ENCODE results near the gene ACSS1.

ACSS1 gene

DNA sequence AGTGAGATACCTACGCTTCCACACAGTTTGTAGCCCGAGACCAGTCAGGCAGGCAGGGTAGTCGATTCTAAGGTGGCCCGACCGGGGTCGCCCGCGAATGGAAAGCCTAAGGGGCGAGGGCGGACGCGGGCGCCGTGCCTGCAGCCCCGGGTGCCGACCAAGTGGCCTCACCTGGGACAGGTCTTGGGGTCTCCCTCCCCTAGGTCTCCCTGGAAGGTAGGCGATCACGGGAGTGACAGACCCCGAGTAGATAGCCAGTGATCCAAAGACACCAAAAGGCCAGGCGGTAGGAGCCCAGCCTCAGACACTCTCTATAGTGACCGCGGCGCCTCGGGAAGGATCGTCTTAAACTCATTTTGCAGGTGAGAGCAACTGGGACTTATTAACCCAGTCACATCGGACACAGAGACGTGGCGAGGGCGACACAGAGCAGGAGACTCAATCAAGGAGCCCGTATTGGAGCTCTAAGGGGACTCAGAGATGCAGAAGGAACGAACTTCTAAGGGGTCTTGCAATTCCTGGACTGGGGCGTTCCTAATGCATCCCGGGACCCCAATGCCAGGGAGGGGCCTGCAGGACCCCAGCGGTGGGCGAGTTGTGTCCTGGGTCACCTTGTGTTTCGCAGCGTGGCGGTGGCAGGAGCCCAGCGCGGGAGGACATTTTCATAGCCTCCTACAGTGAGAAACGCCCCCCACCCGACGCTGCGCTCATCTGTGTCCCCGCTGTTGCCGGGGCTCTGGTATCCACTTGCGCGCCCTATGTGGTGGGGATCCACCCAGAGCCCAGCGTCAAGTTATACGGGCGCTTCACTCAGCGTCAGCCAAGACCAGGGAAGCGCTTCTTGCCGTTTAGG, 26.1 kb upstream of the ACSS1 start:
- TF ChIP-seq, protein P1, sequence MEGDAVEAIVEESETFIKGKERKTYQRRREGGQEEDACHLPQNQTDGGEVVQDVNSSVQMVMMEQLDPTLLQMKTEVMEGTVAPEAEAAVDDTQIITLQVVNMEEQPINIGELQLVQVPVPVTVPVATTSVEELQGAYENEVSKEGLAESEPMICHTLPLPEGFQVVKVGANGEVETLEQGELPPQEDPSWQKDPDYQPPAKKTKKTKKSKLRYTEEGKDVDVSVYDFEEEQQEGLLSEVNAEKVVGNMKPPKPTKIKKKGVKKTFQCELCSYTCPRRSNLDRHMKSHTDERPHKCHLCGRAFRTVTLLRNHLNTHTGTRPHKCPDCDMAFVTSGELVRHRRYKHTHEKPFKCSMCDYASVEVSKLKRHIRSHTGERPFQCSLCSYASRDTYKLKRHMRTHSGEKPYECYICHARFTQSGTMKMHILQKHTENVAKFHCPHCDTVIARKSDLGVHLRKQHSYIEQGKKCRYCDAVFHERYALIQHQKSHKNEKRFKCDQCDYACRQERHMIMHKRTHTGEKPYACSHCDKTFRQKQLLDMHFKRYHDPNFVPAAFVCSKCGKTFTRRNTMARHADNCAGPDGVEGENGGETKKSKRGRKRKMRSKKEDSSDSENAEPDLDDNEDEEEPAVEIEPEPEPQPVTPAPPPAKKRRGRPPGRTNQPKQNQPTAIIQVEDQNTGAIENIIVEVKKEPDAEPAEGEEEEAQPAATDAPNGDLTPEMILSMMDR (IDR thresholded peaks at IDR 0.05; ENCODE audit: insufficient read depth, missing control alignments), result peak; percentile 36
- DNase-seq (ENCODE audit: insufficient read length, low spot score) (no peak), FAIRE-seq (no peak)

DNA sequence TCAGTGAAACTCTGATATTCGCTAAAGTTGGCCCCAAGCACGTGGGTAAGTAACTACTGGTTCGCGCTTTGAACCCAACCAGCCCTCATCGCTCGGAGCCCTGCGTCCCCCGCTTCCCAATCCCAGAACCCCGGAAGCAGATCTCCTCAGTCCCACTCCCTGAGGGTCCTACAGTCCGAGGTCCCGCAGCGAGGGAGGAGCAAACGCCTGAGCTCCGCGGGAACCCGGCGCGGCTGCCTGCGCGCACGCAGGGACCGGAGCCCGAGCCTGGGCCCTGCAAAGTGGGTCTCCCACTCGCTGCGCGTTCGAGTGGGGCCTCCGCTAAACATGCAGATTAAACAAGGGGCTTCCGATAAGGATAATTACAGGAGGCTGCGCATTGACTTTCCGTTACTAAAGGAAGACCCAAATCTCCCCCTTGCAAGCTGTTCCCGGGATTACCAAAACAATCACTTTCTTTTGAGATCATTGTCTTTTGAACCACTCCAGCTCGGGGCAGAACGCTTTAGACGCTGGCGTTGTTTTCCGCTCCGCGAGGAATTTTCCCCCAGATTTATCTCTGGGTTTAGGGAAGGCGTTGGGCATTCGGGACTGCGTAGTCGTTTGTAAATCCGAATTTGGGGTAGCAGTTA, 25.3 kb upstream of the ACSS1 start:
- TF ChIP-seq, protein P1 (IDR thresholded peaks at IDR 0.05; ENCODE audit: insufficient read depth, missing control alignments), result no peak
- DNase-seq (ENCODE audit: insufficient read length, low spot score) (no peak), FAIRE-seq (no peak)

GRCh38 chr20:25082498-25082873, 24.5 kb upstream of the ACSS1 start:
- FAIRE-seq (no peak), DNase-seq (ENCODE audit: insufficient read length, low spot score) (no peak)
- TF ChIP-seq, protein P1 (IDR thresholded peaks at IDR 0.05; ENCODE audit: insufficient read depth, missing control alignments), result peak; percentile 18

DNA sequence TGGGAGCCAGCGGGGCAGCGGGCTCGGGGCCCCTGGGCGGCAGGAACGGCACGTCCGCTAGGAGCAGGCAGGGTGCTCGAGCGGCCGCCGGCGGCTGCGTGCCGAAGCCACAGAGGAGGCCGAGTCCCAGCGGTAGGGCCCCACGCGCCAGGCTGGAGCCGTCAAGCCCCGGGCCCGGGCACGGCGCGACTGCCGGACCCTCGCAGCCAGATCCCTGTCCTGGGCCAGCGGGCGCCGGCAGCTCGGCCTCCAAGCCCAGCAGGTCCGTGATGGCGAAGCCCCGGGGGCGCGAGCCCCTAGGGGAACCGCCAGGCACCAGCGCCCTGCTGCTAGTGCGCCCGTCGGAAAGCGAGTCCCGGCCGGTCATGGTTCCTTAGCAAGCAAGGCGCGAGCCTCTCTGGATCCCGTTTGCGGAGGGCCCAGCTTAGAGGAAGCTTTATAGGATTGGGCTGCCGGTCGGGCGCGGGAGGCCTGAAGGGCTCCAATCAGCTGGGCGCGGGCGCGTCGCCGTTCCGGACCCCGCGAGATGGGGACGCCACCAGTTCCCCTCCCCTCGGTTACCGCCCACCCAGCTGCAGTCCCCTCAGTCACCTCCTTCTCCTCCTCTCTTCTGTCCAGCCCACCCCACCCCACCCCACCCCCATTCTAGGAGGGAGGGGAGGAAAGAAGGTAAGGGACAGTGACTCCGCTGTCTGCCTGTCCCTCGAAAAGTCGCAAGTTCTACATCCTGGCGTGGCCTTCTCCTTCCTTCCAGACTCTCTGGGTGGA, 24.0 kb upstream of the ACSS1 start, which contains the start of gene VSX1:
TSS of gene VSX1 (minus strand) at position 412 of the 768 bp plus-strand sequence. CDS start at position 367, 45 bp downstream.
- FAIRE-seq, result no peak
- TF ChIP-seq, protein P1 (IDR thresholded peaks at IDR 0.05; ENCODE audit: insufficient read depth, missing control alignments), result no peak
- no peak for DNase-seq (ENCODE audit: insufficient read length, low spot score)

GRCh38 chr20:25081065-25081729, 23.3 kb upstream of the ACSS1 start:
- FAIRE-seq, result no peak
- TF ChIP-seq, protein P1 (IDR thresholded peaks at IDR 0.05; ENCODE audit: insufficient read depth, missing control alignments), result peak; percentile 58
- DNase-seq (ENCODE audit: insufficient read length, low spot score), result no peak

DNA sequence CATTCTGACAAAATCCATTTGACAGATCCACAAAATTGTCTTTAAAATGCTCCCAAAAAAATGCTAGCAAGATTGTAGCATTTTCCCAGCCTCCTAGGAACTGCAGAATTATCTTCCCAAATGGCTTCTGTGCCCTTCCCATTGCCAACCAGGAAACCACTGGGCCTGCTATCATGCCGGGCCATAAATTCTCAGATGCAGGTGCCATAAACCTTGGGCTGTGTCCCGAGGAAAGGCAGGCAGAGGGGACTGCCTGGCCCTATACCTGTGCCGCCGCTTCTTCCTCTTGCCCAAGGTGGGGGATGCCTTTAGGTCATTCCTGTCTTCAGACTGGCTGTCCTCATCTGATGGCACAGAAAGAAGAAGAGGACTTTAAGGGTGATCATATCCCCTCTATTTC, 21.2 kb upstream of the ACSS1 start:
- no peak for FAIRE-seq
- TF ChIP-seq, protein P1 (IDR thresholded peaks at IDR 0.05; ENCODE audit: insufficient read depth, missing control alignments), result no peak
- no peak for DNase-seq (ENCODE audit: insufficient read length, low spot score)

Data from D721Med (cell line).